GM23248 (cell line): ENCODE data around the gene ABCA12.

Source experiments
- EZH2 ChIP-seq: fragments of 200-600 bp; sonication (generic); IDR thresholded peaks from 2 replicates; pipeline ENCODE4 v1.6.1; 2018; ENCODE audit warnings: antibody characterized with exemption, mild to moderate bottlenecking; ENCODE audit not compliant: insufficient read depth, poor library complexity, severe bottlenecking
- EZH2phosphoT487 ChIP-seq: fragments of 200-600 bp; sonication (generic); IDR thresholded peaks from 2 replicates; pipeline ENCODE4 v1.6.1; 2018; ENCODE audit warnings: antibody characterized with exemption, moderate library complexity, mild to moderate bottlenecking, low read depth; ENCODE audit not compliant: insufficient read depth

DNA sequence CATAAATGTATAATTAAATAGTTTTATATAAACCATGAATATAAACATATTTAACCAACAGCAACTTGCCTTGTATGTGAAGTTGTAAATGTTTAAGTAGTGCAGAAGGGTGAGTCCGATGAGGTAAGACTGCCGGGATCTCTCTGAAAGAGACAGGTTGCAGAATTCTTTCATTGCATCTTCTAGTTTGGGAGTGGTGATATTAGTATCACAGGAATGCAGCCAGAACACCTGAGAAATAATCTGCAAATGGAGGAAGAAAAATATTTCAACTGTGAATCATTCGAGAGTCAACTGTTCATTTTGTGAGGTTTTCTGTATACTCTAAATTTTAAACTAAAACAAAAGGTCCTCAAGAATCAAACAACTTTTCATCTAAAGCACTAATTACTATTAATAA is 123.0 kb downstream of the ABCA12 start:
- no peak for TF ChIP-seq EZH2
- TF ChIP-seq EZH2phosphoT487, result no peak
